Pulmonary artery endothelial cell (primary cell): ENCODE results near the gene AGR3. TPM values are rescaled to one million over a fixed set of nuclear protein-coding genes. Genes with fewer than 3 reads are reported as not detected.
A peak's percentile ranks its signal among the peaks of the same experiment; 100 is the strongest.
"Not testable (repeated sequence)": the region's sequence is repeated elsewhere in the genome, so short reads cannot be mapped to it uniquely, and the experiment has no call there.

Source experiments
- DNase-seq: peaks from one replicate; pipeline ENCODE4 v3.0.0-alpha.2; 2011; ENCODE audit warnings: low read depth, low spot score
- total RNA-seq: library from RNA; depleted of rRNA; stranded (reverse); fragments of >200 nt; gene quantifications from 2 replicates; pipeline ENCODE4 v1.2.3, GENCODE V29; 2014

Gene AGR3
- total RNA-seq, 1 donor from 2014 or later: not detected

GRCh38 chr7:16891874-16892643 lies 10.3 kb upstream of the AGR3 start:
- no peak for DNase-seq

DNA sequence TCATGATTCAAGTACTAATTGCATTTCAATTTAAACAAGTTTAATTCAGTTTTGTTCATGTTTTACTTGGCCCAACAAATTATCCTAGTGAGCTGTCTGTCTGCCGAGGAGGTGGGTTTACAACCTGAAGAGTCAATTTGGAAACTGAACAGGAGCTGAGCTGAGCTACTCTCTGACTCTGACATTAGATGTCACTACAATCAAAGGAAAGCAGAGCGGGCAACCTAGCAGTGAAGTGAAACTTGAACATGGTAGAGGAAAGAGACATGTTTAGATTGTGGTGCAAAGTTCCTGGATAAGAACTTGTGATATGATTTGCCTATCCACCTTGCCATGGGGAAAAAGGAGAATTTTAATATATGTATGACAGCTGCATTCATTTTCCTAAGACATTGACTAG lies 9.6 kb upstream of the AGR3 start:
- no peak for DNase-seq

DNA sequence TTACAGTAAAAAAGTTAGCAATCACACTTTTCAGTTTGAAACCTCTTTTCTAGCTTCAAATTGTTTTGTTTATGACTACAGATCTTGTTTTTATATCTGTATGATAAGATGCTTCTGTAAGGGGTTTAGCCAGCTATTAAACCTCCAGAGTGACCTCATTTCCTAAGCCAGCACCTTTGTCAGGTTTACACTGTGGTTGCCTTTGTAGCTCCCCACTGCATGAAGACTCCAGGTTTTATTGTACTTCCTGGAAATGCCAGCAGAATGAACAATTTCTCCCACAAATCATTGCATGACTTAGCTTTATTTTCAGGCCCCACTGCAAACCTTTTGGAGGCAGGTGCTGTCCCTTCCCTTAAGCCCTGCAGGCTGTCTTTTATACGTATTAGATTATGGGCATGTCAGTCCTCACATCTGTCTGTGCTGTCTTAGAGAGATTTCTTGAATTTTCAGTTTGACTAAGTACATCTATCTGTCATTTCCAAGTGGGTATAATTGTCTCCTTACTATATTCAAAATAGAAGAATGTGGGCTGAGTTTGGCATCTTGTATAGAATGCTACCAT lies 8.2 kb upstream of the AGR3 start:
- DNase-seq: no peak

DNA sequence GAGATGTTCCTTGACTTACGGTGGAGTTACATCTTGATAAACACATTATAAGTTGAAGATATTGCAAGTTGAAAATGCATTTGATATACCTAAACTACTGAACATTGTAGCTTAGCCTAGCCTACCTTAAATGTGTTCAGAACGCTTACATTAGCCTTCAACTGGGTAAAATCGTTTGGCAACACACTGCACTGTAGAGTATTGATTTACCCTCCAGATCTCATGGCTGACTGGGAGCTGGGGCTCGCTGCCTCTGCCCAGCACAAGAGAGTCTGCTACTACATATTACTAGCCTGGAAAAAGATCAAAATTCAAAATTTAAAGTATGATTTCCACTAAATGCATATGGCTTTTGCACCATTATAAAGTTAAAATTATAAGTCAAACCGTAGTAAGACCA lies 7.5 kb upstream of the AGR3 start:
- DNase-seq: no peak

GRCh38 chr7:16883918-16884317 lies 2.1 kb upstream of the AGR3 start:
- DNase-seq: no peak

- DNase-seq: no peak
Observed at GRCh38 chr7:16880554-16880953, 1.2 kb downstream of the AGR3 start.

DNA sequence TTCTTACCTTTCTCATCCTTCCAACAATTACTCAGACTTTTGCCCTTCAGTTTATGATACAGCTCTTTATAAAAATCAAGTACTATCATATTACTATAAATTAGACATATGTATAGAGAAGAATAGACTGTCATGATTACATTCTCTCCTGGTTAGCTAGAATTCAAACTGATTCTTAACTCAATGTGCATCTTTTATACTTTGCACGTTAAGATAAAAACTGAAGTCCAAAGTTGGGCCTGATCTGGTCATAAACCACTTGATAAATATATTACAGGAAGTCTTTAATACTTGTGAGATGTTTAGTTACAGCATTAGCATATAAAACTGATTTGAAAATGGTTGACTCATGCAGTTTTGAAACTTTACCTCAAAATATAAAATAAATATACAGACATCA lies 2.6 kb downstream of the AGR3 start:
- DNase-seq: no peak

DNA sequence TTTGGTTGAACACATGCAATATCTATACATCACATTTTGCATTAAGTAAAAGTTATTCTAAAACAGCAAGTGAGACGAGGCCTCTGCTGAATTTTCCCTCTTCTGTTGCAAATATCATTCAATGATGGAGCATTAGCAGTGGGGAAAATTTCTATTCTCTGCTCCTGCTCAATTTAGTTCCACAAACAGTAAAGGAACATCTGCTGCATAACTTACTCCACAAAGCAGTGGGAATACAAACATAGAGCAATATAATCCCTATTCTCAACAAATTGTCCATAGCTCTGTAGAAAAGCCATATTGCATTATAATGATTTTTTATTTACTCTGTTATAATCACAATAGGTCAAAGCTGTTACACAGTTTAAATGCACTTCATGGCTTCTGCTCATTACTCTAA lies 5.9 kb downstream of the AGR3 start:
- DNase-seq: no peak

DNA sequence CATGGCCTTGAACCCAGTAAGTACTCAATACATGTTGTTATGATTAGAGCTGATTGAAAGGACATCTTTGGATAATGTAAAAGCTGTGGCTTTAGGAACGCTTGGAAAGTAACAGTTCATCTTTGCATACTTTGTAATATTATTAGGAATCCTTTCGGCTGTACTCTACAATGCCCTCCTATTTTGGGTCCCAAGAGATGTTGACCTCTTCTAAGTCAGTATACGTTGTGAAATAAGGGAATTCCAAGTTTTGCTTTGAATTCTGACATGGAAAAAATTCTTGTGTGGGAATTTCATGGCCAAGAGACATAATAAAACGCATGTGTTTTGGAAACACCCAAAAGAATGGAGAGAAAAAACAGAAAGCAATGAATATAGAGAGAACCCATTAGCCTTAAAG lies 7.7 kb downstream of the AGR3 start:
- no peak for DNase-seq

- no peak for DNase-seq
Observed at GRCh38 chr7:16867328-16867727, 14.5 kb downstream of the AGR3 start.

DNA sequence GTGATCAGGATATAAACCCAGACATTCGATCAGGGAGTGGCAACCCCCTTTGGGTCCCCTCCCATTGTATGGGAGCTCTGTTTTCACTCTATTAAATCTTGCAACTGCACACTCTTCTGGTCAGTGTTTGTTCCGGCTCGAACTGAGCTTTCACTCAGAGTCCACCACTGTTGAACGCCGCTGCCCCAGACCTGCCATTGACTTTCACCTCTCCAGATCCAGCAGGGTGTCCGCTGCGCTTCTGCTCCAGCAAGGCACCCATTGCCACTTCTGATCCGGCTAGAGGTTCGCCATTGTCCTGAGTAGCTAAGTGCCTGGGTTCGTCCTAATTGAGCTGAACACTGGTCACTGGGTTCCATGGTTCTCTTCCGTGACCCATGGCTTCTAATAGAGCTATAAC lies 28.6 kb downstream of the AGR3 start:
- DNase-seq: not testable (repeated sequence)

DNA sequence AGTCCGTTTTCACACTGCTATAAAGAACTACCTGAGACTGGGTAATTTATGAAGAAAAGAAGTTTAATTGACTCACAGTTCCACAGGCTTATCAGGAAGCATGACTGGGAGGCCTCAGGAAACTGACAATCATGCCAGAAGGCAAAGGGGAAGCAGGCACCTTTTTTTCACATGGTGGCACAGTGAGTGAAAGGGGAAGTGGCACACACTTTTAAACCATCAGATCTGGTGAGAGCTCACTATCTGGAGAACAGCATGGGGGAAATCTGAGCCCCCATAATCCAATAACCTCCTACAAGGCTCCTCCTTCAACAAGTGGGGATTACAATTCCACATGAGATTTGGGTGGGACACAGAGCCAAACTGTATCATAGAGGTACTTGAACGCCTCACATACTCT lies 30.0 kb downstream of the AGR3 start:
- peak; percentile 7 for DNase-seq

GRCh38 chr7:16850614-16851466 lies 30.9 kb downstream of the AGR3 start:
- DNase-seq: no peak

GRCh38 chr7:16849296-16850148 lies 32.3 kb downstream of the AGR3 start:
- no peak for DNase-seq

DNA sequence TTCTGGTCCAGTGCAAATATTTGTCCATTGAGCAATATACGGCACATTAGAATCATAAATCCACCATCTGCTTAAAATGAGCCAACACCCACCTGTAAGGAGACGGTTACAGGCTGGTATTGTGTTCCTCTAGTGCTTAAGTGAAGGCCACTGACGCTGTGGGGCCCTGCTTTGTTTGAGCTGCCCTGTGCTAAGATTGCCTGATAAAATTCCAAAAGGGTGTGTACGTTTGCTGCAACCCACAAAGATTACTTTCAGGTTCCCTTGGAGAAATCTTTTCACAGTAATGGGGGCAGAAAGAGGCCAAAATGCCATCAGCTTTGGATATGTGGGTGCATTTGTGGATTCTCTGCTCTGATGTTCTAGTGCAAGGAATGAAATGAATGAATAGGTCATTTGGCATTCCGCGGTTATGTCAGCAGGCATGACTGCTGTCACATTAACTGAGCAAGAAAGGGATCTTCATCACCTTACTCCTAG lies 34.4 kb downstream of the AGR3 start:
- DNase-seq: no peak

DNA sequence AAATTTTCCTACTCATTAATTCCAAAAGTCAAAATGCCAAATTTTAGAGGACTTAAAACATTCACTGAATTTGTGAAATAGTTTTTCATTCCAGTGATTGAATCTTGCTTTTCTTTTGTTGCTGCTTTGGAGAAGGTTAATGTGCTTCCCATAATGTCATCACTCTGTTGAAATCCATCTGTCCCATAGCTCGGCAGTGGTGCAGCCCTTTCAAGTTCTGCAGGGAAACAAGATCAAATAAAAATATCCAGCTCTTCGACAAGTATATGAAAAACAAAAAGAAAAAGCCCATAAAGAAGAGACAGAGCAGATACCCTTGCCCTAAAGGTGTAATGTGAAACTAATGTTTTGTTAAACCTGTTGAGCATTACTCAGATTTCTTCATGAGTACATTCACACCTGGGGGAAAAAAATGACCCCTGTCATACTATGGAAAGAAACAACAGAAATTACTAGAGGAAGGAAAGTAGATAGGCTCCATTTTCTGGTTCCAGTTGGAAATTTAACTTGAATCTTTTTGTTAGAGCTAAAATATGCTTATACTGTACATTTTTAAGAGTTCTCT lies 35.1 kb downstream of the AGR3 start:
- no peak for DNase-seq

- no peak for DNase-seq
Observed at GRCh38 chr7:16845746-16846145, 36.0 kb downstream of the AGR3 start.

- DNase-seq: no peak
Observed at GRCh38 chr7:16841681-16842080, 40.1 kb downstream of the AGR3 start.

- DNase-seq: no peak
Observed at GRCh38 chr7:16840094-16840493, 41.7 kb downstream of the AGR3 start.

DNA sequence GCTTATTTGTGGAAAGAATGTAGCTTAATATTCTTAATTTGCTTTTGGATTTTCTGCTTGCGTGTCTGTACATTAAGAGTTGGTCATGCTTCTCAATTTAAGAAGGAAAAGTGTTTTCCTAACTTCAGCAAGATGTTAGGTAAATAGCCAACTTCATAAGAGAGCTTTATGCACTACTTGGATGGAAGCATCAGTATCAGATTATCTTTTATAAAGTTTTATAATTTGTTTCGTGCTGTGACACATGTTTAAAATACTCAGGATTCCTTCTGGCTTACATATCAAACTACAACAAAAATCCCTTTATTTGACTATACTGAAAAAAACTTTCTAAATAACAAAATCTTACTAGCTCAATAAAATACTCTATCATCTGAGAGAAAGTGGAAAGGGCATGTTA lies 42.1 kb downstream of the AGR3 start:
- no peak for DNase-seq

- no peak for DNase-seq
Observed at GRCh38 chr7:16838891-16839290, 42.9 kb downstream of the AGR3 start.
